Left kidney (tissue), 2 donors: ENCODE data around the gene TDRD10. TPM values are rescaled to one million over a fixed set of nuclear protein-coding genes. Genes with fewer than 3 reads are reported as not detected.
A peak's percentile ranks its signal among the peaks of the same experiment; 100 is the strongest.

Source experiments
- DNase-seq: peaks from one replicate; pipeline ENCODE4 v3.0.0-alpha.2; 2013
- polyA plus RNA-seq: library from polyadenylated mRNA; unstranded; fragments of 120-200 nt; gene quantifications from one replicate; pipeline ENCODE4 v1.2.1, GENCODE V29; 2013; ENCODE audit not compliant: insufficient read length

The TDRD10 gene
- polyA plus RNA-seq, 1 donor: 1.4 TPM

DNA sequence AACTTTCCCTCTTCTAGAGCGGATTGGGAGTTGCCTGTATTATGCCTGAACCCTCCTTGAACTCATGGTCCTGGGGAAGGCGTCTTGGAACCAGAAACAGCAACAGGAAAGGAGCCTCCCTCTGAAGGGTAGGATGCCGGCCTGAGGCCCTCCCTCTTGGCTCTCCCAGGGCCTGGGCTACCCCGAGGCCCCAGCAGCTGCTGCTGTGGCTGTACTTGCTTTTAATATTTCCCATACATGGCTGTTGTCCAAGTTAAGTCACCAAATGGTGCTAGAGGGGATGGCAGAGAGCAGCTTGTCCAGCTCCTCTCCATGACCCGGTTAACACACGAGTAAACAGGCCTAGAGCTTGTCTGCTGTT, 76.0 kb downstream of the TDRD10 start:
- DNase-seq: peak; percentile 8

DNA sequence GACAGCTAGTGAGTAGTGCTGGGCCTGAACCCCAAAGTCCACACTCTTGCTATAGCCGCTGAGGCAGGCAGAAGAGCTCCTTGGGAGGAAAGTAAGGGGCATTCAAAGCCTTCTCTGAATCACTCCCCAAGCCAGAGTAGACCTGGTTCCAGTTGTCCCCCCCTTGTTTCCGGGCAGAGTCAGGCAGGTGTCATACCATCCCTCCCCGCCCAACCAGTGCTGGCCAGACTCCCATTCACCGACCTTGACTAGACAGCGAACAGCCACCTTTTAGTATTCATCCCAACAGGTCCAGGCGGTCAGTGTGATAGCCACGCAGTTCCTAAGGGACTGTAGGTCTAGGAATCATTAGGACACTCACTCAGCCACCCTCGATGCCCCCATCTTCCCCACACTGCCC, 77.4 kb downstream of the TDRD10 start:
- DNase-seq: no peak

- no peak for DNase-seq
Measured at GRCh38 chr1:154581766-154582165, 79.7 kb downstream of the TDRD10 start.

- DNase-seq: no peak
Measured at GRCh38 chr1:154582885-154583284, 80.9 kb downstream of the TDRD10 start.

DNA sequence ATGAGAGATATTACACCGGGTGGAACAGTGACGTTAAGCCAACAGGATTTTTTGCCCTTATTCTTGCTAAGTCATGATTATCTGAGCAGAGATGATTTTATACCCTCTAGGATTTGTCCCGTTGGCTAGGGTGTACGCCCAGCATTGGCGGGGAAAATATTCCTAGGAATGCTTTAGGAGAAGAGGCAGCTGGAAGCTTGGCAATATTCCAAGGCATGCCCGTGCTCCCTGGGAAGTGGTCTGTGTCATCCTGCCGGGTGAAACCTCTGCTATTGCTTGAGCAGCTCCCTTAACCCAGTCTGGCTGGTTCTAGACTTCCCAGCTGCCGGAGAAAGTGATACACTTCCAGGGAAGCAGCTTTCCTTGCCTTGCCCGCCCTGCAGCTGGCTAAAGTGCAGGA, 81.8 kb downstream of the TDRD10 start:
- DNase-seq: no peak

DNA sequence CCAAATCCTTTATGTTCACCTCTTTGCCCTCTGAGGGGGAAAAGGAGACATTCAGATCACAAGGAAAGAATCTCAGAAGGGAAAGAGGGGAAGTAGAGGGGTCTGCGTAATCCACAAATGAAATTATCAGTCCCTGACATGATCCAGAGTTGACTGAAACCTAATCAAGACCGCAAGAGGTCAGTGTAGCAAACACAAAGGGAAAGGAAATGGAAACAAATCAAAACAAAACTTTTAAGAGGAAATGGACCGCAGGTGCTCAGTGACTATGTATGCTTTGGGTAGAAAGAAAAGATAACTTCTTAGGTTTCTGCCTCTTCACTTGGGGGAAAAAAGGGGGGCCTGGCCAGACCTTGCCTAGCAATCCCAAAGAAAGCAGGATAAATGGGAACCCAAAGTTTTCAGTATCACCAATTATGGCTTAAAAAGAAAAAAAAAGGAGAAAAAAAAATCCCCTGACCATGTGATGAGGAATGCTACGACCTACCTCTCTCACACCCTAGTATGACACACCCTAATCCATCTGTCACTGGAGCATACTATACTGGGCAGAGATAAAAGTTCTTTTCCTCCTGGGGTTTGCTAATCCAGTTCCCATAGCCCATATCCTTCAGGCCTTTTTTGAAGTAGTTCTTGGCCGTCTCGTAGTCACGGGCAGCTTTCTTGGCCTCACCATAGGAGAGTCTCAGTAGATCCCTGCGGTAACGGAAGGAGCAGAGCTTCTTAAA, 82.4 kb downstream of the TDRD10 start:
- no peak for DNase-seq

GRCh38 chr1:154586231-154586630, 84.2 kb downstream of the TDRD10 start:
- DNase-seq: no peak

DNA sequence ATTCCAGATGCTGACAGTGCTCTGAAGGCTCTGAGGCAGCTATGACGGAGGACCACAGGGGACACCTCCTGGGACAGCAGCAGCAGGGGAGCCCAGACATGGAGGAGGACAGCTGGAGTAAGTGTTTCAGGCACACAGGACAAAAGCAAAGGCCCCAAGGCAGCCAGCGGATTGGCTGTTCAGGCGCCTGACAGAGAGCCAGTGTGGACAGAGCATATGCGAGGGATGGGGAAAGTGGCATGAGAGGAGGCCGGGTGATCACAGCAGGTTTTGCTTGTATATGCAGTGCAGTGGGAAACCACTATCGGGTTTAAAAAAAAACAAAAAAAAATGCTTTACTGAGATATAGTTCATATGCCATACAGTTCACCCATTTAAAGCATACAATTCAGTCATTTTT, 84.6 kb downstream of the TDRD10 start:
- DNase-seq: no peak

DNA sequence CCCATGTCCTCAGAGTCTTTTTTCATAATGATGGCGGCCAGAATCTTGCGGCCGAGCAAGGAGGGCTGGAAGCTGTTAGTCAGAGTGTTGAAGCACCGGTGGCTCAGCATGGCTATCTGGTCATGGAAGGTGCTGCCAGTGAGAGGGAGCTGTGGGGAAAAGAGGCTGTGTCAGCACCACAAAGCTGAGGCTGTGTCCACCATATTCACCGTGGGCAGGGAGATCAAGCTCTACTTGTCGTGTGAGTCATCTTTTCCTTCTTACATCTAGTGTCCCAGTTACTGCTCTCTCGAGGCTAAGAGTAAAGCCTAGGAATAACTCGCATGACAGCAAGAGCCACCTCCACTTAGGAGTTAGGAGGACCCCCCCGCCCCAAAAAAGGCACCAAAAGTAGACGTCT, 87.8 kb downstream of the TDRD10 start:
- DNase-seq: no peak

DNA sequence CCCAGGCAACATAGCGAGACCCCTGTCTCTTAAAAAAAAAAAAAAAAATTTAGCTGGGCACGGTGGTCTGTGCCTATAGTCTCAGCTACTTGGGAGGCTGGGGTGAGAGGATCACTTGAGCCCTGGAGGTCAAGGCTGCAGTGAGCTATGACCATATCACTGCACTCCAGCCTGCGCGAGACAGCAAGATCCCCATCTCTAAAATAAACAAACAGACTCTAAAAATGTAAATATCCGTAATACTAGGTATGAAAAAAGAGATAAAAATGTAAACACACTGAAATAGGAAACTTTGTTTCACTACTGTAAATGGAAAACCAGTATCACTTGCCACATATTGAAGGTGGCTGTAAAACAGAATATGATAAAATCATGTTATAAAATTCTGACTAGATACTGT, 88.7 kb downstream of the TDRD10 start:
- no peak for DNase-seq

GRCh38 chr1:154591206-154591605, 89.2 kb downstream of the TDRD10 start:
- no peak for DNase-seq

GRCh38 chr1:154593390-154593789, 91.4 kb downstream of the TDRD10 start:
- DNase-seq: no peak

GRCh38 chr1:154594811-154595210, 92.8 kb downstream of the TDRD10 start:
- no peak for DNase-seq

GRCh38 chr1:154595621-154596020, 93.6 kb downstream of the TDRD10 start:
- no peak for DNase-seq

Other genes with a start within 250 kb of the TDRD10 start
- gene HAX1, start 229.6 kb upstream of the TDRD10 start, polyA plus RNA-seq: 73.5 TPM
- gene AQP10, start 181.1 kb upstream of the TDRD10 start, polyA plus RNA-seq: 0.13 TPM
- 30.3 TPM for gene ATP8B2, start 176.7 kb upstream of the TDRD10 start, polyA plus RNA-seq
- 6.4 TPM for gene IL6R, start 96.9 kb upstream of the TDRD10 start, polyA plus RNA-seq
- gene SHE, start 193 bp downstream of the TDRD10 start, polyA plus RNA-seq: 9.8 TPM
- 103 TPM for gene UBE2Q1, start 56.4 kb downstream of the TDRD10 start, polyA plus RNA-seq
- 0.53 TPM for gene CHRNB2, start 65.6 kb downstream of the TDRD10 start, polyA plus RNA-seq
- 163 TPM for gene ADAR, start 106.0 kb downstream of the TDRD10 start, polyA plus RNA-seq